GM08714 (cell line): ENCODE measurements around the gene LRRC14B.

Experiments
- H3K4me3 ChIP-seq: fragments of 200-500 bp; sonication (Bioruptor generic); 2 replicates; pipeline ENCODE4 v1.5.1; 2014; ENCODE audit warnings: mild to moderate bottlenecking, low read length, inconsistent platforms
- ZNF274 ChIP-seq: IDR thresholded peaks from 2 replicates; pipeline ENCODE4 v1.6.1; 2012; ENCODE audit warnings: mild to moderate bottlenecking, low read depth, low read length

The LRRC14B gene

GRCh38 chr5:155651-156410 lies 35.5 kb upstream of the LRRC14B start:
- TF ChIP-seq ZNF274: no peak
- H3K4me3 ChIP-seq: no peak overlapping the region

- H3K4me3 ChIP-seq: no peak overlapping the region
- no peak for TF ChIP-seq ZNF274
Observed at GRCh38 chr5:156411-157072, 34.8 kb upstream of the LRRC14B start.

- TF ChIP-seq ZNF274: no peak
- no peak overlapping the region for H3K4me3 ChIP-seq
Observed at GRCh38 chr5:157126-157715, 34.1 kb upstream of the LRRC14B start.

GRCh38 chr5:157801-158200 lies 33.5 kb upstream of the LRRC14B start:
- no peak overlapping the region for H3K4me3 ChIP-seq
- no peak for TF ChIP-seq ZNF274

GRCh38 chr5:158807-159447 lies 32.4 kb upstream of the LRRC14B start:
- TF ChIP-seq ZNF274: no peak
- H3K4me3 ChIP-seq: no peak overlapping the region

- TF ChIP-seq ZNF274: no peak
- no peak overlapping the region for H3K4me3 ChIP-seq
Observed at GRCh38 chr5:159448-160172, 31.7 kb upstream of the LRRC14B start.

GRCh38 chr5:160173-160510 lies 31.2 kb upstream of the LRRC14B start:
- TF ChIP-seq ZNF274: no peak
- no peak overlapping the region for H3K4me3 ChIP-seq

GRCh38 chr5:160921-161802 lies 30.1 kb upstream of the LRRC14B start:
- no peak for TF ChIP-seq ZNF274
- H3K4me3 ChIP-seq: no peak overlapping the region

- no peak for TF ChIP-seq ZNF274
Observed at GRCh38 chr5:161803-162110, 29.5 kb upstream of the LRRC14B start.

GRCh38 chr5:162190-162564 lies 29.1 kb upstream of the LRRC14B start:
- no peak for TF ChIP-seq ZNF274
- no peak overlapping the region for H3K4me3 ChIP-seq

More at GRCh38 chr5:161803-162110, 29.5 kb upstream of the LRRC14B start:
- no peak overlapping the region for H3K4me3 ChIP-seq

GRCh38 chr5:162565-163337 lies 28.5 kb upstream of the LRRC14B start:
- no peak overlapping the region for H3K4me3 ChIP-seq
- TF ChIP-seq ZNF274: no peak

GRCh38 chr5:163338-163620 lies 28.0 kb upstream of the LRRC14B start:
- TF ChIP-seq ZNF274: no peak
- no peak overlapping the region for H3K4me3 ChIP-seq

GRCh38 chr5:163841-164240 lies 27.5 kb upstream of the LRRC14B start:
- no peak overlapping the region for H3K4me3 ChIP-seq
- no peak for TF ChIP-seq ZNF274
